ENCODE measurements around the gene MCOLN1.
A peak's percentile ranks its signal among the peaks of the same experiment; 100 is the strongest.

Gene MCOLN1

DNA sequence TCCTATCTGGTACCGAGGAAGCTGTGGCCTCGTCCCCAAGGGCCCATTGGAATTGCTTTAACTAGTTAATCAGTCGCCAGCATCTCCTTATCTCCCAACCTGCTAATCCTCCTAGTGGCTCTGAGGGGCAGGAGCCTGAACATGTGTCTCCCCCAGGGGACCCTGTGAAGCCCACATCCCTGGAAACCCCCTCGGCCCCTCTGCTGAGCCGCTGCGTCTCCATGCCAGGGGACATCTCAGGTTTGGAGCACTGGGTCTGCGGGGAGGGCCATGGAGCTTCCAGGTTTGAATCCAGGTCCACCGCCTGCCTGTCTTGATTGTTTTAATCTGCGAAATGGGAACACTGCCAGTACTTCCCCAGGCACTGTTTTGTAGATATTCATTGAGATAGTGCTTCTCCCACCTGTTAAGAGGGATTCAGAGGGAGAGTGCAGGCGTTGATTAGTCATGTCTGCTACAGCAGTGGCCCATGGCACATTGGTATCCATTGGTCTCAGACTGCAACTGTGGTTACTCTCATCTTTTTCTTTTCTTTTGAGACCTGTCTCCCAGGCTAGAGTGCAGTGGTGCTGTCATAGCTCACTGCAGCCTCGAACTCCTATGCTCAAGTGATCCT, 19.5 kb downstream of the MCOLN1 start:
- DNase-seq: no peak

DNA sequence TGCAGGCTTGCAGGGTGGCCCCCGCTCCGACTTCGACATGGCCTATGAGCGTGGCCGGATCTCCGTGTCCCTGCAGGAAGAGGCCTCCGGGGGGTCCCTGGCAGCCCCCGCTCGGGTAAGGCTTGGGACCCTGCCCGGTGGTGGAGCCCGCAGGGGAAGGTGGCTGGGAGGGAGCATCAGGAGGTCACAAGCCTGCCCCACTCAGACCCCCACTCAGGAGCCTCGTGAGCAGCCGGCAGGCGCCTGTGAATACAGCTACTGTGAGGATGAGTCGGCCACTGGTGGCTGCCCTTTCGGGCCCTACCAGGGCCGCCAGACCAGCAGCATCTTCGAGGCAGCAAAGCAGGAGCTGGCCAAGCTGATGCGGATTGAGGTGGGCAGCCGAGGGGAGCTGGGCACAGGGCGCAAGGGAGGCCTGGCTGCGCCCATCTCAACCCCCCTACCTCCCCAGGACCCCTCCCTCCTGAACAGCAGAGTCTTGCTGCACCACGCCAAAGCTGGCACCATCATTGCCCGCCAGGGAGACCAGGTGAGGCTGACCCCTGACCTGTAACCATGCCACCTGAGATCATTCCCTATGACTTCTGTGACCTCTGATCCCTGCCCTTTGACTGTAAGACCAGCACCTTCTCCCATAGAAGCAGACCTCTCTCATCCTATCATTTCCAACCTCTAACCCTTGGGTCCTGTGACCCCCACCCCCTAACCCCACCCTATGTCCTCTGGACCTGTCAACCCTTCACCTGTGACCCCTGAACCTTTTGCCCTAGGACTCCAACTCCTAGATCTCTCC, 20.3 kb downstream of the MCOLN1 start:
- DNase-seq: no peak

DNA sequence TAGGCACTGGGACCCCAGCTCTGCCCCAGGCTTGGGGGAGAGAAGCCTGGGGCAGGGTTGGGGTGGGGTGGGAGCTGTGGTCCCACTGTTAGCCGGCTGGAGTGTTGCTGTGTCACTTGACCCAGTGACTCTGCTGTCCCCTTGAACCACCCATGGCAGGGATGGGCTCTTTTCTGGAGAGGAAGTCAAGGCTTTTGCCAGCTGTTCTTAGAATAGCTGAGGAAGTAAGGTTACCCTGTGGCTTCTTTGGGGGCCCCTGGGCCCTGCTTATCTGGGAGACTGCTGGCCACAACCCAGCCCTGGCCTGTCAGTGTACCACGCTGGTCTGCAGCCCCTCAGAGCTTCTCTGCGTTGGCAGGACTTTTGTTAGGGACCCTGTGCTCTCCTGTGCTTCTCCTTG, 22.2 kb downstream of the MCOLN1 start:
- peak in 8 of 56 donors; percentile 2 to 44 (median 14) for DNase-seq

DNA sequence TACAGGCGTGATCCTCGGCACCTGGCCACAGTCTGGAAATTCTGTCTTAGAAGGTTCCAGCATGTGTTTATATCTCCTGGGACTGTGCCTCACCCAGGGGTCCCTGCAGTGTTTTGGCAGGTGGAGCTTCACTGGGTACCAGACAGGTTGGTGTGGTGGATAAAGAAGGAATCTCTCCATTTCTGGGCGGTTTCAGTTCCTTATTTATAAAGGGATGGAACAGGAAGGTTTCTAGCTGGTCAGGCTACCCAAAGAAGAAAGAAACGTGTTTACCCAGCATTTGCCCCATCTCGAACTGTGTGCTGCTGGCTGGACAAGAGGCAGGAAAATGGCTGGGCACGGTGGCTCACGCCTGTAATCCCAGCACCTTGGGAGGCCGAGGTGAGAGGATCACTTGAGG, 22.9 kb downstream of the MCOLN1 start:
- no peak for DNase-seq

DNA sequence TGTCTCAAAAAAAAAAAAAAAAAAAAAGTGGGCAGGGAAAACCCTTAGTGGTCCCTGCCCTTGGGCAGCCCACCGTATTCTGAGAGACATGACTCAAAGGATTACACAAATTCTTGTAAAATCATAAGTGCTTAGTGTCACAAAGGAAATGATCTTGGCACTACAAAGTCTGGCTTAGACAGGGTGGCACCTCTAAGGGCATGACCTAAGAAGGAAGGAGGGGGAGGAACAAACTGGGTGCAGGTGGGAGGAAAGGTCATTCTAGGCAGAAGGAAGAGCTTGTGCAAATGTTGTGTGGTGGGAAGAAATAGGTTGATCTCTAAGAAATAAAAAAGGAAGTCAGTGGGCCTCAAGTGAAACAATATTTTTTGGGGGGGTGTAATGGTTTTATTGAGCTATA, 23.5 kb downstream of the MCOLN1 start:
- DNase-seq: no peak

DNA sequence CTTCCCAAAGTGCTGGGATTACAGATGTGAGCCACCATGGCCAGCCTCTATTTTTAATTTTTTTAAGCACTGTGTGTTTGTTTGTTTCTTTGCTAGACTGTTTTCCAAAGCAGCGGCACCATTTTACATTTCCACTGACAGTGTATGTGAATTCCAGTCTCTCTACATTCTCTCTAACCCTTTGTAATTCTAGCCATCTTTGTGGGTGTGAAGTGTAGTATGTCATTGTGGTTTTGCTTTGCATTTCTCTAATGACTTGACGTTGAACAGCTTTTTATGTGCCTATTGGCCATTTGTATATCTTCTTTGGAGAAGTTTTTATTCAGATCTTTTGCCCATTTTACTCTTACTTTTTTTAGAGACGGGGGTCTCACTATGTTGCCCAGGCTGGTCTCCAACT, 24.7 kb downstream of the MCOLN1 start:
- no peak for DNase-seq

DNA sequence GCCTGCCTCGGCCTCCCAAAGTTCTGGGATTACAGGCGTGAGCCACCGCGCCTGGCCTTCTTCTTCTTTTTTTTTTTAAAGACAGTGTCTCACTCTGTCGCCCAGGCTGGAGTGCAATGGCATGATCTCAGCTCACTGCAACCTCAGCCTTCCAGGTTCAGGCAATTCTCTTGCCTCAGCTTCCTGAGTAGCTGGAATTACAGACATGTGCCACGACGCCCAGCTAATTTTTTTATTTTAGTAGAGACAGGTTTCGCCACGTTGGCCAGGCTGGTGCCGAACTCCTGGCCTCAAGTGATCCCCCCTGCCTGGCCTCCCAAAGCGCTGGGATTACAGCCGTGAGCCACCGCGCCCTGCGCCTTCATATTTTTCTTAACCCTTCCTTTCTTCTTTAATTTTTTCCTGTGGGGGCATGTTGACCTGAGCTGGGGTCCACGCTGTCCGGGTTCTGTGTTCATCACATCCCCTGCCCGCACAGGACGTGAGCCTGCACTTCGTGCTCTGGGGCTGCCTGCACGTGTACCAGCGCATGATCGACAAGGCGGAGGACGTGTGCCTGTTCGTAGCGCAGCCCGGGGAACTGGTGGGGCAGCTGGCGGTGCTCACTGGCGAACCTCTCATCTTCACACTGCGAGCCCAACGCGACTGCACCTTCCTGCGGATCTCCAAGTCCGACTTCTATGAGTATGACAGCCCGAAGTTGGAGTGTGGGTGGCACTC, 27.2 kb downstream of the MCOLN1 start:
- no peak for DNase-seq

DNA sequence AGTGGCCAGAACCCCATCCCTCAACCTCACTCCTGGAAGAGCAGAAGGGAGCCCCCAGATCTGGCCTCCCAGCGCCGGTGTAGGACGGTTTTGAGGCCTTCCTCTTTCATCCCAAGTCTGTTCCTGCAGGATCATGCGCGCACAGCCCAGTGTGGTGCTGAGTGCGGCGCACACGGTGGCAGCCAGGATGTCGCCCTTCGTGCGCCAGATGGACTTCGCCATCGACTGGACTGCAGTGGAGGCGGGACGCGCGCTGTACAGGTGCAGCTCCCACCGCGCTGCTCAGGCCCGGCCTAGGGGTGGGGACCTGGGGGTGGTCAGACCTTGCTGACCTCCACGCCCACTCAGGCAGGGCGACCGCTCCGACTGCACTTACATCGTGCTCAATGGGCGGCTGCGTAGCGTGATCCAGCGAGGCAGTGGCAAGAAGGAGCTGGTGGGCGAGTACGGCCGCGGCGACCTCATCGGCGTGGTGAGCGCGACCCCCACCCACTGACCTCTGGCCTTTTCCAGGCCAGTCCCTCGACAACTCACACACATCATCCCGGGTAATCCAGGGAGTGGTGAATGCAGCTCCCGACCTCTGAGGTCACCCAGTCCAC, 27.8 kb downstream of the MCOLN1 start:
- no peak for DNase-seq

DNA sequence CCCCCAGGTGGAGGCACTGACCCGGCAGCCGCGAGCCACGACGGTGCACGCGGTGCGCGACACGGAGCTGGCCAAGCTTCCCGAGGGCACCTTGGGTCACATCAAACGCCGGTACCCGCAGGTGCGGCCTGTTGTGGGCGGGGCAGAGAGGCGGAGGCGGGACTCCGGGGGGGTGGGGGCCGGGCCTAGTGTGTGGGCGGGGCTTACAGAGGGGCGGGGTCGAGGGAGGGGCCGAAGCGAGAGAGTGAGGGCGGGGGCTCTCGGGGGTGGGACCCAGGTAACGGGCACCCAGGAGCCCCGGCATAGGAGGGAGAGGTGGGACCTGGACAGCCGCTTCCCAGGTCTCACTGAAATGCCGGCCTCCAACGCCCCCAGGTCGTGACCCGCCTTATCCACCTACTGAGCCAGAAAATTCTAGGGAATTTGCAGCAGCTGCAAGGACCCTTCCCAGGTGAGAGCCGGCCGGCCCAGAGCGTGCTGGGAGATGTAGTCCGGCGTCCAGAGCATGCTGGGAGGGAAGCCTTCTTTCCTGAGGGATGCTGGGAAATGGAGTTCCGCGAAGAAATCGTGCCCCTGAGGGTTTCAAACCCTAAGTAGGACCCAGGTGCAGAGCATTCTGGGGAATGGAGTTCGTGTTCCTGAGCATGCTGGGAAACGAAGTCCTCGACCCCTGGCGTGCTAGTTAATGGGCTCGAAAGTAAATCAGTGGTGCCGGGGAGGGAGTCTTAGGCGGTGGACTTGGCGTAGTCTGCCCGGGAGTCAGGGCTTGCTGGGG, 28.8 kb downstream of the MCOLN1 start:
- peak in 49 of 56 donors; percentile 1 to 83 (median 51) for DNase-seq

DNA sequence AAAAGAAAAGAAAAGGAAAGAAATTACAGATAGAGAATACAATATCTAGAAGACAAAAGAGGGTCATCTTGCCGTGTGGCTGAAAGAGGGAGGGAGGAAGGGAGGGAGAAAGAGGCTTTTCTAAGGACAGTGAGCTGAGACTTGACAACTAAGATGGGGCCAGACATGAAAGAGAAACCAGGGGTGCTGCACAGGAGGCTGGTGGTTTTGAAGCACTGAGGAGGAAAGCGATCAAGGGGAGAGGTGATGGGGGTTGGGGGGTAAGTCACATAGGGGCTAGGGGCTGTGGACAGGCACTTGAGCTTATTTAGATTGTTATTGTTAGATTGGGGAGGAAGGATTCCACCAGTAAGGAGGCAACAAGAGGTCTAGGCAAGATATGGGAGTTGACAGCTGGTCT, 30.4 kb downstream of the MCOLN1 start:
- no peak for DNase-seq

DNA sequence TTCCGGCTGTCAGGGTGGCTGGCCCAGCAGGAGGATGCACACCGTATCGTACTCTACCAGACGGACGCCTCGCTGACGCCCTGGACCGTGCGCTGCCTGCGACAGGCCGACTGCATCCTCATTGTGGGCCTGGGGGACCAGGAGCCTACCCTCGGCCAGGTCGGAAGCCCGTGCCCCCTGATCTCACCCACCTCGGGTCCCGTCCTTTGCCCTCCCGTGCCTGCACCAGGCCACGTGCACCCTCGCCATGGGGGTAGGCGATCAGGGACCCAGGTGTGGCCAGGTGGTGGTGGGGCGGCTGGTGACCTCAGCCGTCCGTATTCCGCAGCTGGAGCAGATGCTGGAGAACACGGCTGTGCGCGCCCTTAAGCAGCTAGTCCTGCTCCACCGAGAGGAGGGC, 32.1 kb downstream of the MCOLN1 start:
- no peak for DNase-seq

DNA sequence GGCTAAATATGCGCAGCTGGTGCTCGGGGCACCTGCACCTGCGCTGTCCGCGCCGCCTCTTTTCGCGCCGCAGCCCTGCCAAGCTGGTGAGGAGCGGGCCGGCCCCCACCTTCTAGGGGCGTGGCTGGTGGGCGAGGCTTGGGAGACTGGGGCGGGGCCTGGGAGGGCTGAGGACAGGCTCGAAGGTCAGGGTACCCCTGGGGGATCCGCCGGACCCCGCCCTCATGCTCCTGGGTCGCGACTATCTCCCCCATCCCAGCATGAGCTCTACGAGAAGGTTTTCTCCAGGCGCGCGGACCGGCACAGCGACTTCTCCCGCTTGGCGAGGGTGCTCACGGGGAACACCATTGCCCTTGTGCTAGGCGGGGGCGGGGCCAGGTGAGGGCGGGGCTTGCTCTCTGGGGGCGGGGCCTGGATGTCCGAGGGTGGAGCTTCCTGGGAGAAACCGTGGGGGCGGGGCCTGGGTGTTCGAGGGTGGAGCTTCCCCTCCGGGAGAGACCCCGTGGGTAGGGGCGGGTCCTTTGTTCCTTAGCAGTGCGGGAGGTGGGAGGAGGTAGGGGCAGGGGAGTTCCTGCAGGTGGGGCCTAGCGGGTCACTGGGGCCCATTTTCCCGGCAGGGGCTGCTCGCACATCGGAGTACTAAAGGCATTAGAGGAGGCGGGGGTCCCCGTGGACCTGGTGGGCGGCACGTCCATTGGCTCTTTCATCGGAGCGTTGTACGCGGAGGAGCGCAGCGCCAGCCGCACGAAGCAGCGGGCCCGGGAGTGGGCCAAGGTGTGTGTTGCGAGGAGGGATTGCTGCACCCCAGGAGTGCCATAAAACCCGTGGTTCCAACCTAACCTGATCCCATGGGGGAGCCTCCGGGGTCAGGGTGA, 32.8 kb downstream of the MCOLN1 start:
- DNase-seq: peak in 2 of 56 donors; percentile 3 to 56

DNA sequence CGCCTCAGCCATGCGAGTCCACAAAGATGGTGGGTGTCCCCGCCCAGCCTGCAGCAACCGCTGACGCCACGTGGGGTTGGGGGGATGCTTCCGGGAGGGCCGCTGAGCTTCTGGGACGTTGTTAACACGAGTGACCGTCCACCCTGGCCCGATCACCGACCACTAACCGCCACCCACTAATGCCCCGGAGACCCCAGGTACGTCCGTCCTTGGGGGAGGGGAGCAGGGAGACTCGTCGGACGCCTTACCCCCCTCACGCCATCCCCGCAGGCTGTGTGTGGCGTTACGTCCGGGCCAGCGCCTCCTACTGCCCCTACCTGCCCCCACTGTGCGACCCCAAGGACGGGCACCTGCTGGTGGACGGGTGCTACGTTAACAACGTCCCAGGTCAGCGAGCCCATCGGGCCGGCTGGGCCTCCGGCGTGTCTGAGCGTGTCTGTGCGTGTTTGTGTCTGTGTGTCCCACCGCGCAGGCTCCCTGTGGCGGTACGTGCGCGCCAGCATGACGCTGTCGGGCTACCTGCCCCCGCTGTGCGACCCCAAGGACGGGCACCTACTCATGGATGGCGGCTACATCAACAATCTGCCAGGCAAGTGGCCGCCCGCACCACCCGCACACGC, 34.4 kb downstream of the MCOLN1 start:
- DNase-seq: no peak

DNA sequence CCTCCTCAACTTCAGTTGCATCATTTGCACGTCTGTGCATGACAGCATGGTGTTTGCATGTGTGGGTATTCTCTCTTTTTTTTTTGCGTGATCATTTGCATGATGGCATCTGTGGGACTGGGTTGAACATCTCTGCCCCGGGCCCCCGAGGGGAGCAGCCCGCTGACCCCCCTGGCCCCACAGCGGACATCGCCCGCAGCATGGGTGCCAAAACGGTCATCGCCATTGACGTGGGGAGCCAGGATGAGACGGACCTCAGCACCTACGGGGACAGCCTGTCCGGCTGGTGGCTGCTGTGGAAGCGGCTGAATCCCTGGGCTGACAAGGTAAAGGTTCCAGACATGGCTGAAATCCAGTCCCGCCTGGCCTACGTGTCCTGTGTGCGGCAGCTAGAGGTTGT, 36.2 kb downstream of the MCOLN1 start:
- DNase-seq: no peak

DNA sequence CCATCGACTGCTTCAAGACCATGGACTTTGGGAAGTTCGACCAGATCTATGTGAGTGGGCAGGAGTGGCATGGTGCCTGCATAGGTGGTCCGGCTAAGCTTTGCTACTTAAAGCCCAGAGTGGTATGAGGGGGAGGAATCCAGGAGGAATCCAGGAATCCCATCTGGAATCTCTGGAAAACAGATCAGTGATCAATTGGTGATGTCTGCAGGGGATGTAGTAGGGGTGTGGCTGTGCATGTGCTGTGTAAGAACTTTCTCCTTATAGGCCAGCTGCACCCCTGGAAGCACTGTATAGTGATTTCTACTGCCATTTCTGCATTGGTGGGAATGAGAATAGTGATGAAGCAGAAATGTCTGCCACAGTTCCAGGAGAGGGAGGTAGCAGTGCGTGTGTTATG, 36.7 kb downstream of the MCOLN1 start:
- DNase-seq: no peak

DNA sequence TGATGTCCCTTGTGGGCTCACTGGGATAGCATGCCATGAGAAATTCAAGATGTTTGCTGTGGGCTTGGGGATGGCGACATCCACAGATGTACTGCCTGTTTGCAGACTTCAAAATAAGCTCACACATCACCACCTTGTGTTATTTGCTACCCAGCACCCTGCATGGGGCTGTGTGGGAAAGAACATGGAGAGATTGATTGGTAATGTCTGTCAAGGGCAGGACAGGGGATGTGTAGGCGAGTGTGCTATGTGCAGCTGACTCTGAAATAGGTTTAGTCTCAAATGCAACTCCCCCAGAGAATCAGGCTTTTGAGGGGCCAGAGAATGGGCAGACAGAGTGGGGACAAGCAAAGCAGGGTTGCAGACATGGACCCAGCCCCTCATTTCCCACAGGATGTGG, 37.8 kb downstream of the MCOLN1 start:
- DNase-seq: peak in 1 of 56 donors; percentile 17

DNA sequence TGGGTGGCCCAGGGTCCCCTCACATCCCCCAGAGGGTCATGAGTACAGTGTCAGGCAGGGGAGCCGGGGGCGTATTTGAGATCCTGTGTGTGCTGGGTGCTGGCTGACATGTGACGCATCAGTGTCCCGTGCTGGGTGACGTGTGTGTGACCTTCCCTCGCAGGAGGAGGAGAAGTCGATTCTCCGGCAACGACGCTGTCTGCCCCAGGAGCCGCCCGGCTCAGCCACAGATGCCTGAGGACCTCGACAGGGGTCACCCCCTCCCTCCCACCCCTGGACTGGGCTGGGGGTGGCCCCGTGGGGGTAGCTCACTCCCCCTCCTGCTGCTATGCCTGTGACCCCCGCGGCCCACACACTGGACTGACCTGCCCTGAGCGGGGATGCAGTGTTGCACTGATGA, 38.9 kb downstream of the MCOLN1 start:
- DNase-seq: no peak

DNA sequence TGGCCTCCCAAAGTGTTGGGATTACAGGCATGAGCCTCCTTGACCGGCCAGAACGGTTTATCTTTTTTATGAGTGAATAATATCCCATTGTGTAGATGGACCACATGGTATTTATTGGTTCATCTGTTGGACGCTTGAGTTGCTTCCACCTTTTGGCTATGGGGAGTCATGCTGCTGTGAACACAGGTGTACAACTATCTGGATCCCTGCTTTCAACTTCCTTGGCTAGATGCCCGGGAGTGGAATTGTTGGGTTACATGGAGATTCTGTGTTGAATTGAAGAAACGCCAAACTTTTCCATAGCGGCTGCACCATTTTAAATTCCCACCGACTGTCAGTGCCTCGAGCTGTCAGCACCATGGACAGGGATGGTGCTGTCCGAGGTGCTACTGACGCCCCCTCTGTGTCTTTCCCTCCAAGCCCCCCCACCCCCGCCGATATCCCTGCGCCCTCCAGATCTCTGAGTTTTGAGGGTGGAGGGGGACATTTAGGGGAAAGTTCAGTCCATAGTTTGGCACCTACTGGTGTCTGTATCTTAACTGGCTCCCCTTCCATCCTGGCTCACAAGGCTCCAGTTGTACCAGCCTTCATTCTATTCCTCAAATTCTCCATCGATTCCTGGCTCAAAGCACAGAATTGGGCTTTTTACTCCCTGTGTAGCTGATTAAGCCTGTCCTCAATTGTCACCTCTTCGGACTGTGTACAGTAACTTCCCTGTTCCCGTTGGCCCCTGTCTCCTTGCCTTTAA, 40.4 kb downstream of the MCOLN1 start:
- no peak for DNase-seq

DNA sequence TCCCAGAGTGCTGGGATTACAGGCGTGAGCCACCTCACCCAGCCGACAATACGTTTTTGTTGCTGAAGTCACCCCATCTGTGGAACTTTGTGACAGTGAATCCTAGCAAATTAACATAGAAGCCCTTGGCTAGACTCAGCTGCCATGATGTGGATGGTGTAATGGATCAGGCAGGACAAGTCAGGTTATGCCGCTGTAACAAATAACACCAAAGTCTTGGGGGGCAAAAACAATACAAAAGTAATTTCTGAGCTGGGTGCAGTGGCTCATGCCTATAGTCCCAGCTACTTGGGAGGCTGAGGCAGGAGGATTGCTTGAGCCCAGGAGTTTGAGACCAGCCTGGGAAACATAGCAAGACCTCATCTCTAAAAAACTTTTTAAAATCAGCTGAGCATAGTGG, 42.4 kb downstream of the MCOLN1 start:
- no peak for DNase-seq

Data from amygdala (tissue), 56 donors.